K562 (cell line): ENCODE measurements around the gene ISY1. TPM values are rescaled to one million over a fixed set of nuclear protein-coding genes. Genes with fewer than 3 reads are reported as not detected.

Source experiments
- ATAC-seq: fragments of 200-7000 bp; cut with Tn5 transposase; 3 replicates; pipeline ENCODE4 v1.9.1; 2020; ENCODE audit warnings: moderate library complexity
- BruUV-seq: library from RNA; stranded (reverse); fragments of 400-500 nt; replicated peaks from 2 replicates; lab custom pipeline; 2021; lab: Mats Ljungman, UMichigan
- CTCF ChIA-PET: fragments of 300-600 bp; formaldehyde crosslinking; extraction: SDS; loops from one replicate; lab custom pipeline; 2021; ENCODE audit warnings: low intra/inter-chr PET ratio; lab: Yijun Ruan, JAX
- POLR2A ChIA-PET: fragments of 300-600, 350-650 bp; sonication (Branson Sonifier 250); formaldehyde crosslinking; extraction: SDS; loops from one replicate; lab custom pipeline; 2021; ENCODE audit warnings: antibody characterized with exemption, inconsistent platforms; lab: Yijun Ruan, JAX
- DNase-seq, 4 experiments: peaks; one replicate each; pipeline versions ENCODE4 v3.0.0 to v3.0.0-alpha.2; 2011 to 2018; ENCODE audit warnings: low spot score in 3 of 4, mixed read lengths in 3 of 4; ENCODE audit errors: extremely low read depth in 1 of 4
- FAIRE-seq: peaks from 2 replicates; lab custom pipeline; 2011; peaks lifted over from hg19 to GRCh38; lab: Jason Lieb, UNC
- H2AFZ ChIP-seq: 2 replicates; pipeline ENCODE4 v1.6.0; 2011; ENCODE audit warnings: low read depth, low read length, control low read depth, inconsistent platforms
- H3K27ac ChIP-seq: fragments of 200-600 bp; 3 replicates; pipeline ENCODE4 v1.8.0; 2011; ENCODE audit warnings: low read depth, mild to moderate bottlenecking, control low read depth, inconsistent platforms, low read length, moderate library complexity, mixed read lengths; ENCODE audit errors: extremely low read depth
- H3K27me3 ChIP-seq, 2 experiments: fragments of 300-600 bp in 1 of 2; 2 replicates in 1 of 2; 3 replicates in 1 of 2; pipeline versions ENCODE4 v1.6.0 to v1.8.0; 2011; ENCODE audit warnings: inconsistent platforms in 2 of 2, low read length in 2 of 2, mild to moderate bottlenecking in 1 of 2, mixed read lengths in 1 of 2, moderate library complexity in 1 of 2; ENCODE audit not compliant: control insufficient read depth in 2 of 2, insufficient read depth in 2 of 2
- H3K36me3 ChIP-seq: fragments of 300-600 bp; 3 replicates; pipeline ENCODE4 v1.8.0; 2011; ENCODE audit warnings: mild to moderate bottlenecking, low read length, inconsistent platforms; ENCODE audit not compliant: control insufficient read depth, insufficient read depth
- H3K4me1 ChIP-seq, 2 experiments: fragments of 200-600 bp in 1 of 2; replicated peaks in 1 of 2; 2 replicates in 1 of 2; 3 replicates in 1 of 2; pipeline versions ENCODE4 v1.5.1 to v1.8.0; 2011; ENCODE audit warnings: inconsistent platforms in 2 of 2, low read length in 2 of 2, mild to moderate bottlenecking in 1 of 2, mixed read lengths in 1 of 2, moderate library complexity in 1 of 2; ENCODE audit not compliant: control insufficient read depth in 2 of 2, insufficient read depth in 2 of 2
- H3K4me2 ChIP-seq: 2 replicates; pipeline ENCODE4 v1.6.1; 2011; ENCODE audit warnings: low read length, control low read depth, inconsistent platforms, mixed read lengths; ENCODE audit not compliant: insufficient read depth
- H3K4me3 ChIP-seq: fragments of 200-600 bp; sonication (generic), shearing (Covaris generic); 2 replicates; pipeline ENCODE4 v1.5.1; 2016; ENCODE audit warnings: control low read depth, inconsistent platforms
- H3K79me2 ChIP-seq: fragments of 200-600 bp; 3 replicates; pipeline ENCODE4 v1.8.0; 2011; ENCODE audit warnings: low read length, inconsistent platforms; ENCODE audit not compliant: control insufficient read depth, insufficient read depth
- H3K9ac ChIP-seq, 2 experiments: 2 replicates each; pipeline versions ENCODE4 v1.6.0 to v1.6.1; 2011; ENCODE audit warnings: low read depth in 2 of 2, low read length in 2 of 2, control low read depth in 1 of 2, inconsistent platforms in 1 of 2, mild to moderate bottlenecking in 1 of 2, mixed read lengths in 1 of 2; ENCODE audit not compliant: insufficient read depth in 1 of 2
- H3K9me1 ChIP-seq: one replicate; pipeline ENCODE4 v1.6.0; 2011; ENCODE audit warnings: inconsistent platforms, mild to moderate bottlenecking, low read length, moderate library complexity; ENCODE audit not compliant: control insufficient read depth, insufficient read depth
- H3K9me3 ChIP-seq: replicated peaks from 2 replicates; pipeline ENCODE4 v1.5.1; 2011; ENCODE audit warnings: low read depth, low read length, inconsistent platforms; ENCODE audit not compliant: control insufficient read depth, insufficient read depth
- H4K20me1 ChIP-seq: replicated peaks from 2 replicates; pipeline ENCODE4 v1.6.1; 2011; ENCODE audit warnings: low read length, inconsistent platforms, mixed read lengths; ENCODE audit not compliant: control insufficient read depth, insufficient read depth
- FOXP1 ChIP-seq: sonication (generic); formaldehyde crosslinking; IDR thresholded peaks from 2 replicates; pipeline ENCODE4 v1.8.0; 2022; ENCODE audit warnings: mild to moderate bottlenecking, missing genetic modification reagents
- KLF6 ChIP-seq: fragments of 250-450 bp; sonication (Bioruptor Pico); IDR thresholded peaks from 2 replicates; pipeline ENCODE4 v1.4.0; 2020; ENCODE audit warnings: mild to moderate bottlenecking, moderate library complexity, borderline replicate concordance
- PHF21A ChIP-seq: fragments of 450-650 bp; IDR thresholded peaks from 2 replicates; pipeline ENCODE4 v1.6.1; 2017; ENCODE audit warnings: low read depth, borderline replicate concordance
- SMAD2 ChIP-seq: fragments of 150-350 bp; IDR thresholded peaks from 2 replicates; pipeline ENCODE4 v1.6.1; 2014; ENCODE audit warnings: low read depth, mild to moderate bottlenecking, low read length
- SREBF2 ChIP-seq: sonication (generic); formaldehyde crosslinking; IDR thresholded peaks from 2 replicates; pipeline ENCODE4 v1.4.0; 2020; ENCODE audit warnings: mild to moderate bottlenecking, missing genetic modification reagents
- TARDBP ChIP-seq: fragments of 450-650 bp; IDR thresholded peaks from 2 replicates; pipeline ENCODE4 v1.6.1; 2016
- ZNF778 ChIP-seq: fragments of 450-650 bp; formaldehyde crosslinking; IDR thresholded peaks from 2 replicates; pipeline ENCODE4 v1.4.0; 2020; ENCODE audit warnings: mild to moderate bottlenecking, moderate library complexity
- WGBS: fragments of 100-300 bp; shearing (Covaris generic); methylation state at CpG from one replicate; pipeline ENCODE4 v1.1.6; 2016; ENCODE audit warnings: low coverage, mixed read lengths; ENCODE audit not compliant: insufficient coverage; ENCODE audit errors: missing lambda C conversion rate; 5-methylcytosine and 5-hydroxymethylcytosine counted together
- in situ Hi-C: fragments of 300-500 bp; cut with MboI; formaldehyde crosslinking; loops from 4 replicates; pipeline ENCODE4 v1.15.0; 2018; ENCODE audit warnings: inconsistent platforms, mixed read lengths
- intact Hi-C: fragments of 100-400 bp; cut with micrococcal nuclease; formaldehyde crosslinking; loops from 2 replicates; pipeline ENCODE4 v1.14.2; 2022
- polyA plus RNA-seq, 8 experiments: library from polyadenylated mRNA; depleted of rRNA in 4 of 8; stranded (reverse) in 5 of 8; unstranded in 3 of 8; fragments of >200 nt; fragmentation: Nextera tagmentation in 2 of 8; fragmentation: Illumina TruSeq in 1 of 8; extraction: Ambion mirVana in 2 of 8; extraction: Trizol in 1 of 8; gene quantifications; 2 replicates each; pipeline versions ENCODE4 v1.2.1 to v1.2.3, GENCODE V29; 2011 to 2014; ENCODE audit warnings: inconsistent platforms in 1 of 8, missing spikeins in 1 of 8
- total RNA-seq, 7 experiments: library from RNA; depleted of rRNA in 6 of 7; stranded (reverse); fragments of >200 nt in 6 of 7; fragmentation: Illumina TruSeq in 2 of 7; extraction: Trizol in 2 of 7; gene quantifications; 2 replicates each; pipeline versions ENCODE4 v1.2.1 to v1.2.3, GENCODE V29; 2011 to 2021; ENCODE audit warnings: low replicate concordance in 1 of 7
- TF ChIP-seq, protein P1 (sequence below): fragments of 250-450 bp; sonication (Bioruptor Pico); IDR thresholded peaks from 2 replicates; pipeline ENCODE4 v1.4.0; 2020; ENCODE audit warnings: mild to moderate bottlenecking, moderate library complexity
- TF ChIP-seq, protein P2 (sequence below): IDR thresholded peaks from 3 replicates; pipeline ENCODE4 v1.6.1; 2011; ENCODE audit warnings: borderline replicate concordance, mild to moderate bottlenecking, moderate library complexity; ENCODE audit not compliant: insufficient read length; ENCODE audit errors: extremely low read depth

The ISY1 gene
- total and polyA plus RNA-seq, 9 of the 15 experiments (the other 6 are each of a cell fraction or from before 2014, with no cell fraction given), result 23.5 to 50.0 (median 32.9) TPM

DNA sequence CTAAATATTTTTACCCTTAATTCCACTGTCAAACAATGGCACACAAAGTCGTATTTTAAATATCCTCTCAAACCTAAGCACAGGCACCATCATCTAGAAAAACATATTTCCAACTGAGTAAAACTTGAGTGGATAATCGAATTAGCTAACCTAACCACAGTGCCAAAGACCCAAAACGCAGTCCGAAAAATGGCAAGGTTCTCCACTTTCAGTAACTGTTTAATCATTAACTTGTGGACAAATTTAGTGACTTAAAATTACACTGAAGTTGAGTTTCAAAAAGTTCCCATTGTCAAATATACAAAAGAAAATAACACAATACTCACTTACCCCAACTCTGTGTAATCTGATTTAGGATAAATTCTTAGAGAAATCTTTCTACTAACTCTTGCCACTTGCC is 12.9 kb upstream of the ISY1 start:
- ChIA-PET POLR2A (interaction anchor here (0.6 to 0.7 kb wide), 2 partner anchors 56 to 296 kb away, joined by 4 to 6 read pairs; no protein-coding TSS in a partner anchor), CTCF (no interaction called here)
- ATAC-seq, result no peak
- no peaks in the 10 kb centered on the region for H3K9me3 ChIP-seq
- H4K20me1 ChIP-seq, result peaks cover 40% of the 10 kb centered on the region
- peaks cover 2% of the 10 kb centered on the region for H3K9me1 ChIP-seq
- intact Hi-C loops (no loop called here), in situ Hi-C loops (no loop called here)
- no peaks in the 10 kb centered on the region for H3K27me3 ChIP-seq
- no TSS peak for BruUV-seq
- no peak for DNase-seq
- no peak for FAIRE-seq
- H3K9ac ChIP-seq, result no peak overlapping the region
- TF ChIP-seq SMAD2 (no peak), PHF21A (no peak), TARDBP (no peak), KLF6 (CRISPR knock-in tag) (no peak), ZNF778 (CRISPR knock-in tag) (no peak), SREBF2 (no peak), FOXP1 (CRISPR knock-in tag) (no peak)
- TF ChIP-seq, protein P1, sequence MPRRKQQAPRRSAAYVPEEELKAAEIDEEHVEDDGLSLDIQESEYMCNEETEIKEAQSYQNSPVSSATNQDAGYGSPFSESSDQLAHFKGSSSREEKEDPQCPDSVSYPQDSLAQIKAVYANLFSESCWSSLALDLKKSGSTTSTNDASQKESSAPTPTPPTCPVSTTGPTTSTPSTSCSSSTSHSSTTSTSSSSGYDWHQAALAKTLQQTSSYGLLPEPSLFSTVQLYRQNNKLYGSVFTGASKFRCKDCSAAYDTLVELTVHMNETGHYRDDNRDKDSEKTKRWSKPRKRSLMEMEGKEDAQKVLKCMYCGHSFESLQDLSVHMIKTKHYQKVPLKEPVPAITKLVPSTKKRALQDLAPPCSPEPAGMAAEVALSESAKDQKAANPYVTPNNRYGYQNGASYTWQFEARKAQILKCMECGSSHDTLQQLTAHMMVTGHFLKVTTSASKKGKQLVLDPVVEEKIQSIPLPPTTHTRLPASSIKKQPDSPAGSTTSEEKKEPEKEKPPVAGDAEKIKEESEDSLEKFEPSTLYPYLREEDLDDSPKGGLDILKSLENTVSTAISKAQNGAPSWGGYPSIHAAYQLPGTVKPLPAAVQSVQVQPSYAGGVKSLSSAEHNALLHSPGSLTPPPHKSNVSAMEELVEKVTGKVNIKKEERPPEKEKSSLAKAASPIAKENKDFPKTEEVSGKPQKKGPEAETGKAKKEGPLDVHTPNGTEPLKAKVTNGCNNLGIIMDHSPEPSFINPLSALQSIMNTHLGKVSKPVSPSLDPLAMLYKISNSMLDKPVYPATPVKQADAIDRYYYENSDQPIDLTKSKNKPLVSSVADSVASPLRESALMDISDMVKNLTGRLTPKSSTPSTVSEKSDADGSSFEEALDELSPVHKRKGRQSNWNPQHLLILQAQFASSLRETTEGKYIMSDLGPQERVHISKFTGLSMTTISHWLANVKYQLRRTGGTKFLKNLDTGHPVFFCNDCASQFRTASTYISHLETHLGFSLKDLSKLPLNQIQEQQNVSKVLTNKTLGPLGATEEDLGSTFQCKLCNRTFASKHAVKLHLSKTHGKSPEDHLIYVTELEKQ (CRISPR knock-in tag), result no peak
- TF ChIP-seq, protein P2, sequence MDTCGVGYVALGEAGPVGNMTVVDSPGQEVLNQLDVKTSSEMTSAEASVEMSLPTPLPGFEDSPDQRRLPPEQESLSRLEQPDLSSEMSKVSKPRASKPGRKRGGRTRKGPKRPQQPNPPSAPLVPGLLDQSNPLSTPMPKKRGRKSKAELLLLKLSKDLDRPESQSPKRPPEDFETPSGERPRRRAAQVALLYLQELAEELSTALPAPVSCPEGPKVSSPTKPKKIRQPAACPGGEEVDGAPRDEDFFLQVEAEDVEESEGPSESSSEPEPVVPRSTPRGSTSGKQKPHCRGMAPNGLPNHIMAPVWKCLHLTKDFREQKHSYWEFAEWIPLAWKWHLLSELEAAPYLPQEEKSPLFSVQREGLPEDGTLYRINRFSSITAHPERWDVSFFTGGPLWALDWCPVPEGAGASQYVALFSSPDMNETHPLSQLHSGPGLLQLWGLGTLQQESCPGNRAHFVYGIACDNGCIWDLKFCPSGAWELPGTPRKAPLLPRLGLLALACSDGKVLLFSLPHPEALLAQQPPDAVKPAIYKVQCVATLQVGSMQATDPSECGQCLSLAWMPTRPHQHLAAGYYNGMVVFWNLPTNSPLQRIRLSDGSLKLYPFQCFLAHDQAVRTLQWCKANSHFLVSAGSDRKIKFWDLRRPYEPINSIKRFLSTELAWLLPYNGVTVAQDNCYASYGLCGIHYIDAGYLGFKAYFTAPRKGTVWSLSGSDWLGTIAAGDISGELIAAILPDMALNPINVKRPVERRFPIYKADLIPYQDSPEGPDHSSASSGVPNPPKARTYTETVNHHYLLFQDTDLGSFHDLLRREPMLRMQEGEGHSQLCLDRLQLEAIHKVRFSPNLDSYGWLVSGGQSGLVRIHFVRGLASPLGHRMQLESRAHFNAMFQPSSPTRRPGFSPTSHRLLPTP, result no peak
- WGBS, result 86% methylated on average over 4 of the region's 4 CpGs
- H2AFZ ChIP-seq, result no peak overlapping the region
- peaks cover 92% of the 10 kb centered on the region for H3K36me3 ChIP-seq
- H3K4me2 ChIP-seq, result no peak overlapping the region
- no peak overlapping the region for H3K4me3 ChIP-seq
- peaks cover 84% of the 10 kb centered on the region for H3K79me2 ChIP-seq
- peaks cover 0 to 10% of the 10 kb centered on the region in 2 experiments; a peak in 4 of 5 replicates for H3K4me1 ChIP-seq
- H3K27ac ChIP-seq, result no peak overlapping the region
